ENCODE data around the gene ABCD1.
"Not testable (repeated sequence)": the region's sequence is repeated elsewhere in the genome, so short reads cannot be mapped to it uniquely, and the experiment has no call there.

Gene ABCD1

GRCh38 chrX:153734871-153735270 is 10.2 kb downstream of the ABCD1 start:
- no peak for DNase-seq (ENCODE audit: low read depth in 2 of 2)

- no peak for DNase-seq (ENCODE audit: low read depth in 2 of 2)
Measured at GRCh38 chrX:153735274-153735673, 10.6 kb downstream of the ABCD1 start.

- DNase-seq (ENCODE audit: low read depth in 2 of 2): no peak
Measured at GRCh38 chrX:153736071-153736820, 11.6 kb downstream of the ABCD1 start.

GRCh38 chrX:153736871-153737441 is 12.3 kb downstream of the ABCD1 start:
- no peak for DNase-seq (ENCODE audit: low read depth in 2 of 2)

- no peak for DNase-seq (ENCODE audit: low read depth in 2 of 2)
Measured at GRCh38 chrX:153738056-153738605, 13.5 kb downstream of the ABCD1 start.

- DNase-seq (ENCODE audit: low read depth in 2 of 2): no peak
Measured at GRCh38 chrX:153739754-153740486, 15.3 kb downstream of the ABCD1 start.

- DNase-seq (ENCODE audit: low read depth in 2 of 2): no peak
Measured at GRCh38 chrX:153740631-153741222, 16.1 kb downstream of the ABCD1 start.

GRCh38 chrX:153741446-153741845 is 16.8 kb downstream of the ABCD1 start:
- no peak for DNase-seq (ENCODE audit: low read depth in 2 of 2)

GRCh38 chrX:153742111-153742510 is 17.5 kb downstream of the ABCD1 start:
- not testable (repeated sequence) for DNase-seq (ENCODE audit: low read depth in 2 of 2)

- DNase-seq (ENCODE audit: low read depth in 2 of 2): not testable (repeated sequence)
Measured at GRCh38 chrX:153742796-153743467, 18.3 kb downstream of the ABCD1 start.

GRCh38 chrX:153743468-153744209 is 19.0 kb downstream of the ABCD1 start:
- DNase-seq (ENCODE audit: low read depth in 2 of 2): not testable (repeated sequence)

- no peak for DNase-seq (ENCODE audit: low read depth in 2 of 2)
Measured at GRCh38 chrX:153744210-153745066, 19.8 kb downstream of the ABCD1 start.

GRCh38 chrX:153745067-153745433 is 20.4 kb downstream of the ABCD1 start:
- DNase-seq (ENCODE audit: low read depth in 2 of 2): not testable (repeated sequence)

- DNase-seq (ENCODE audit: low read depth in 2 of 2): no peak
Measured at GRCh38 chrX:153746359-153746758, 21.7 kb downstream of the ABCD1 start.

- not testable (repeated sequence) for DNase-seq (ENCODE audit: low read depth in 2 of 2)
Measured at GRCh38 chrX:153746991-153747390, 22.3 kb downstream of the ABCD1 start.

- not testable (repeated sequence) for DNase-seq (ENCODE audit: low read depth in 2 of 2)
Measured at GRCh38 chrX:153749017-153749416, 24.4 kb downstream of the ABCD1 start.

GRCh38 chrX:153750127-153750774 is 25.6 kb downstream of the ABCD1 start:
- no peak for DNase-seq (ENCODE audit: low read depth in 2 of 2)

GRCh38 chrX:153755136-153755535 is 30.5 kb downstream of the ABCD1 start:
- no peak for DNase-seq (ENCODE audit: low read depth in 2 of 2)

GRCh38 chrX:153761863-153762262 is 37.2 kb downstream of the ABCD1 start:
- DNase-seq (ENCODE audit: low read depth in 2 of 2): no peak

All from activated CD8-positive, alpha-beta memory T cell treated with anti-CD3 and anti-CD28 coated beads for 4 hours (primary cell).